Activated T-cell treated with anti-CD3 and anti-CD28 coated beads, Interleukin-2, amount 50 U/mL, for 72 hours (primary cell): Measurements from ENCODE around the gene RALGPS1. TPM values are rescaled to one million over a fixed set of nuclear protein-coding genes. Genes with fewer than 3 reads are reported as not detected.

Experiments
- ATAC-seq, 2 donors: fragments of 150-1000 bp; cut with Tn5 transposase; replicated peaks in 1 of 2; 2 replicates each; pipeline ENCODE4 v1.10.0; 2021; ENCODE audit warnings: moderate library complexity in 2 of 2, mild to moderate bottlenecking in 1 of 2
- DNase-seq, 2 donors: peaks; one replicate each; pipeline ENCODE4 v3.0.0; 2021 to 2022; ENCODE audit warnings: mixed read lengths in 1 of 2
- H3K27ac Mint-ChIP-seq: one replicate; pipeline ENCODE4 v1.8.0; 2022; ENCODE audit warnings: mild to moderate bottlenecking, moderate library complexity, mixed read lengths
- H3K27me3 Mint-ChIP-seq: one replicate; pipeline ENCODE4 v1.8.0; 2022; ENCODE audit warnings: low read depth, mixed read lengths
- H3K36me3 Mint-ChIP-seq, 2 donors: one replicate each; pipeline ENCODE4 v1.8.0; 2022; ENCODE audit warnings: mixed read lengths in 2 of 2, mild to moderate bottlenecking in 1 of 2; ENCODE audit not compliant: insufficient read depth in 2 of 2
- H3K4me1 Mint-ChIP-seq: one replicate; pipeline ENCODE4 v1.8.0; 2022; ENCODE audit warnings: low read depth, mixed read lengths
- H3K4me3 Mint-ChIP-seq, 2 donors: one replicate each; pipeline ENCODE4 v1.8.0; 2022; ENCODE audit warnings: mild to moderate bottlenecking in 2 of 2, mixed read lengths in 2 of 2, moderate library complexity in 2 of 2
- H3K9me3 Mint-ChIP-seq, 2 donors: one replicate each; pipeline ENCODE4 v1.8.0; 2022; ENCODE audit warnings: mixed read lengths in 2 of 2
- total RNA-seq, 2 donors: library from RNA; stranded (reverse); gene quantifications; one replicate each; pipeline ENCODE4 v1.2.3, GENCODE V29; 2022

The RALGPS1 gene
- total RNA-seq, 2 donors from 2014 or later, result 3.3 to 3.4 TPM

GRCh38 chr9:127132921-127133647 lies 218.5 kb downstream of the RALGPS1 start:
- Mint-ChIP-seq H3K9me3 (no peaks in the 10 kb centered on the region), H3K36me3 (no peaks in the 10 kb centered on the region), H3K27me3 (no peaks in the 10 kb centered on the region), H3K4me1 (no peaks in the 10 kb centered on the region), H3K4me3 (no peak overlapping the region), H3K27ac (no peak overlapping the region)
- no peak for DNase-seq
- no peak for ATAC-seq

DNA sequence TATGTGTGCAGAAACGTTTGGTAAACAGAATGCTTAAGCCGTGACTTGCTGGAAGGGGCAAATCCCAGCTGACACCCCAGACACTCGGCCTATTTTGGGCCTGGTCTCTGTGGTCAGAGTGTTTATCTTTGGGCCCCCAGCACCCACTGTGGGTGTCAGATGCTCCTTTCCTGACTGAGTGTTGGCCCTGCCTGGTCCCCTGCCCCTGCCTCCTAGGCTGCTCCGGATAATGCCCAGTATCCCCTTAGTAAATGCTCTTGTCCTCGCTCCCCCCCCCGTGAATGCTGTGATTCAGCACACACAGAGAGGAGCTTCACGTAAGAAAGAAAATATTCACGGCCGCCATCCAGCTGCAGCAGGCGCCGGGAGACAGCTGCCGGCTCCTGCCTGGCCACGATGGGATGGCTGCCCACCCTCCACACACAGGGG lies 219.2 kb downstream of the RALGPS1 start:
- Mint-ChIP-seq H3K9me3 (no peaks in the 10 kb centered on the region), H3K4me3 (no peak overlapping the region), H3K27me3 (no peaks in the 10 kb centered on the region), H3K4me1 (no peaks in the 10 kb centered on the region), H3K27ac (no peak overlapping the region), H3K36me3 (no peaks in the 10 kb centered on the region)
- DNase-seq (no peak), ATAC-seq (no peak)

DNA sequence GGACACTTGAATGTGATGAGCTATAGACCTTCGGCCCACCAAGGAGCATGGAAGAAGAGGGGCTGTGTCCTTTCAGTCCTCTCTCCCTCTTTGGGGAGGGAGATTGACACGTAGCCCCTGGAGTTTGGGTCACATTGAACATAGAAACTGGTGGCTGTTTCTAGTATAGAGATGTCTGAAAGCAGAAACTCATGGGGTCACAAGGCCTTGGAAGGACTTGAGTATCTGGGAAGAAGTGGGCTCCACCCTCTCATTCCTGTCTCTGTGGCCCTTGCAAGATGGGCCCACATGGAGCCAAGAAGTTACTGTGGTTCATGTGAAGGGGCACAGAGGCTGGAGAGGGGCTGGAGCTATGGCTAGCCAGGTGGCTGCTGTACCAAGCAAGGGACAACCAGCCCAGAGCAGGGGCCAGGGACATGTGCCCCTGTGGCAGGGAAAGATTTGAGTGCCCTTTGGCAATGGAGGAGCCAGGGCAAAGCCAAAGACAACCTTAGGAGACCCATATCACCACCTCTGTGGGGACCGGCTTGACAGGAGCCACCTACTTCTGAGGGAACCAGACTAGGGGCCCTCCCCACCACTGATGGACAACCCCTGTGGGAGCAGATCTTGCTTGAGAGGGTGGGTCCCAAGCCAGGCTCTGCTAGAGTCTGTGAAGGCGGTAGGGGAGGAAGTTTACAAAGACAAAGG lies 220.6 kb downstream of the RALGPS1 start:
- Mint-ChIP-seq H3K27ac (no peak overlapping the region), H3K27me3 (no peaks in the 10 kb centered on the region), H3K4me3 (no peak overlapping the region), H3K36me3 (no peaks in the 10 kb centered on the region), H3K4me1 (no peaks in the 10 kb centered on the region), H3K9me3 (no peaks in the 10 kb centered on the region)
- ATAC-seq, result no peak
- no peak for DNase-seq

GRCh38 chr9:127136081-127136879 lies 221.7 kb downstream of the RALGPS1 start:
- DNase-seq, result no peak
- Mint-ChIP-seq H3K4me1 (no peaks in the 10 kb centered on the region), H3K36me3 (no peaks in the 10 kb centered on the region)

DNA sequence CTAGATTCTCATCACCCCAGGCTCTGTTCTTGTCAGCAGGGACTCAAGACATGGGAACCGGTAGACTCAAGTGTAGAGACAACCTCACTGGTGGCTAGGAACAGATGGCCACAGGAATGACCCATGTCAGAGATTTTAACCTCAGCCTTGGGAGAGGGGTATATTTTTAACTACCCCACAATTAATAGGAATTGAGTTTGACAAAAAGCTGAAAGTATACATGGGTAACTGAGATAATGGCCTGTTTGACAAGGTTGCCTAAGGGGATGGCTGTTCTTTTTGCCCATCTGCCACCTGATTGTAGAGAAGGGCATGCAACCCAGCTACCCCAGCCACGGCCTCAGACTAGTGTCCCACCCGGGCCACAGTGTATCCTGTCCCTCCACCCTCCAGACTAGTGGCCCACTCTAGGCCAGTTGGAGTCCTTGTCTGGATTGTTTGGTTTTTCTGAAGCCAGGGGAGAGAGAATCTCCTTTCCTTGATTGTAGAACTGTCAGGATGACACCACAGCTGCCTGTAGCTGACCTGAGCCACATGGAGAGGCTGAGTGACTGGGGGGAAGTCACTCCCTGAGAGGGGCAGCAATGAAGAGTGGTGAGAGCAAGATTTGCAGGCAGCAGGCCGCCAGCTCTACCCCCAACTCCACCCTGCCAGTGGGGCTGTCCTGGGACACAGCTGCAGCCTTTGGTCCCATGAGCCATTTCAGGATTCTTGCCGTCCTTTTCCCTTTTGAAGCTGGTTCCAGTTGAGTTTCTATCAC lies 222.5 kb downstream of the RALGPS1 start:
- no peaks in the 10 kb centered on the region for H3K9me3 Mint-ChIP-seq
- H3K4me1 Mint-ChIP-seq, result no peaks in the 10 kb centered on the region
- H3K4me3 Mint-ChIP-seq, result no peak overlapping the region
- H3K36me3 Mint-ChIP-seq, result no peaks in the 10 kb centered on the region
- no peak overlapping the region for H3K27ac Mint-ChIP-seq
- ATAC-seq (no peak), DNase-seq (no peak)
- H3K27me3 Mint-ChIP-seq, result no peaks in the 10 kb centered on the region

More at GRCh38 chr9:127136081-127136879, 221.7 kb downstream of the RALGPS1 start:
- Mint-ChIP-seq H3K9me3 (no peaks in the 10 kb centered on the region), H3K27me3 (no peaks in the 10 kb centered on the region), H3K4me3 (no peak overlapping the region), H3K27ac (no peak overlapping the region)
- no peak for ATAC-seq

DNA sequence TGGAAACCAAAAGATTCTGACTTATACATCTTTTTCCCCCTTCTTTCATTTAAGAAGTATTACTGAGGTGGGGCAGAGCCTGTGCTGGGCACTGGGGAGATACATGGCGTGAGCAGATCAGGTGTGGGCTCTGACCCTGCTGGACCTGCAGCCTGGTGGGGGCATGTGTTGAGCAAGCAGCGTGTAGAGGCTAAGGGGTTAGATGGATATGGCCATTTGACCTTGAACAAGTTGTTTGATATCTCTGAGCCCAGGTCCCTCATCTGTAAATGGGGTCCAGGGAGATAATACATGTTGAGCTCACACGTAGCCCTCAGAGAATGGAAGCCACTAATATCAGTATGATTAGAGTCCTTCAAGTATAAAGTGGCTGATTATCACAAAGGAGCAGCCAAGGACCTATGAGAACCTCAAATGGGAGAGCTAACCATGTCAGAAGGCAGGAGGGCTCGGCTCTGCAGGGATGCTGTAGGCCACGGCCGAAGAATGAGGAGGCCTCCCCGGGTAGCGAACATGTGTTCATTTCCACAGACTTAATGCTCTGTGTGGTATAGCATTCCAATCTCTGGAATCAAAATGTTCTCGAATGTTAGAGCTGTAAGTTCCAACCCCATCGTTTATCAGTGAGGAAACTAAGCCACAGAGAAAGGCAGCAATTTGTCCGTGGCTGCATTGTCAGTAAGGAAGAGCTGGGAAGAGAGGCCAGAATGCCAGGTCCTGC lies 223.2 kb downstream of the RALGPS1 start:
- Mint-ChIP-seq H3K36me3 (no peaks in the 10 kb centered on the region), H3K9me3 (no peaks in the 10 kb centered on the region), H3K27me3 (no peaks in the 10 kb centered on the region), H3K27ac (no peak overlapping the region), H3K4me1 (no peaks in the 10 kb centered on the region), H3K4me3 (no peak overlapping the region)
- DNase-seq (no peak), ATAC-seq (no peak)

DNA sequence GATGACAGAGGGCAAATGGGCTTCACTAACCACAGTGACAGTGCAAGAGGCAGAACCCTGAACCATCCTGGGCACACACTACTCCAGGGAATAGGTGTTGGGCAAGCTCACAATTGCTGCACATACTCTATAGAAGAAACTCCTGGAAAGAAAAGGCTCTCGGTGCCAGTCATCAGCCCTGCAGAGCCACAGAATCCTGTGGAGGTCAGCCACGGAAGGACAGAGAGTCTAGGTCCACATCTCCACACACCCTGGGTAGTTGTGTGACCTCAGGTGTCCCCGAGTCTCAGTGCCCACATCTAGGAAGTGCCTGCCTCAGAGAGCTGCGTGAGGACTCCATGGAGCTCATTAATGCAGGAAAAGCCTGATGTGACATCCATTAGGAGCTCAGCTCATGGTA lies 223.9 kb downstream of the RALGPS1 start:
- Mint-ChIP-seq H3K4me1 (no peaks in the 10 kb centered on the region), H3K27ac (no peak overlapping the region), H3K4me3 (no peak overlapping the region), H3K27me3 (no peaks in the 10 kb centered on the region), H3K36me3 (no peaks in the 10 kb centered on the region), H3K9me3 (no peaks in the 10 kb centered on the region)
- ATAC-seq (no peak), DNase-seq (no peak)

DNA sequence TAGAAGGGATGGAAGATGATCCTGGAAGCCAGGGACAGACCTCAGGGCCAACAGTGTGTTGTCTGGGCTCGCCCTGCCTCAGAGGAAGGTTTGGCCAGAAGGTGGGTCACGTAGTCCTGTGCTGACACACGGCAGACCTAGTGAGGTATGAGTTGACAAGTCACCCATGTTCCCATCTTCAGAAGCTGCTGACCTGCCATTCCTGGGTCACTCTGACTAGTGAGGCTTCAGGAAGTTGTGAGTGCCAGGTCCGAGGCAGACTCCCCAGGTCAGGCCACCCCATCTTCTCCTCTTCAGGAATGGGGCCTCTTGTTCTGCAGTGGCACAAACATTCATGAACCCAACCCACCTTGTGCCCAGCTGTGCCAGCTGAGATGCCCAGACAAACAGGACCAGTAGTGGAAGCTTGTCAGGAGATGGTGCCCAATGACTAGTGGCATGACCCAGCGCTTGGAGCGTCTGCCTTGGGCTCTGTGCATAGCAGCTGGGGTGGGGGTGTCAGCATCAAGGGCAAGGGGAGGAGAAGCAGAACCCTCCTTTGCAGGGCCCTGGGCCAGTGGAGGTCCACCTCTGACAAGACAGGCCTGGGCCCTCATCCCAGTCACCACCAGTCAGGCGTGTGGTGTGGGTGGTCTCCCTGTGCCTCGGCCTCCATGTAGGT lies 224.6 kb downstream of the RALGPS1 start:
- ATAC-seq (no peak), DNase-seq (no peak)
- Mint-ChIP-seq H3K27ac (no peak overlapping the region), H3K9me3 (no peaks in the 10 kb centered on the region), H3K4me3 (no peak overlapping the region), H3K4me1 (no peaks in the 10 kb centered on the region), H3K36me3 (no peaks in the 10 kb centered on the region), H3K27me3 (no peaks in the 10 kb centered on the region)

DNA sequence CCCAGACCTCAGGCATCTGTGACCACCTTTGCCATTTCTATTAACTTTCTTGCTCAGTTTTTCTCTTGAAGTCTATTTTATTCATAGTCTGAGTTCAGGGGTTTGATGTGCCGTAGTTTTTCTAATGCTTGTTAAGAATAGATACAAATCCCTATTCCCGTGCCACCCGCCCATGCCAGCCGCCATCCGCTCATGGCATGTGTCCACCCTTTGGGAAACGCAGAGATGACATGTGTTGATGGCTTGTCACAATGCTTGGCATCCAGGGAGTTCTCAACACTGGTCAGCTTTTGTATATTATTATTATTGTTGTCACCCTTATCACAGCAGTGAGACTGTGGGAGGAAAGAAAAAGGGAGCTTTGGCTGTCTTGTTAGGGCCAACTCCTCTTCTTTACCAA lies 225.2 kb downstream of the RALGPS1 start:
- H3K4me1 Mint-ChIP-seq, result no peaks in the 10 kb centered on the region
- no peaks in the 10 kb centered on the region for H3K9me3 Mint-ChIP-seq
- DNase-seq (no peak), ATAC-seq (no peak)
- H3K4me3 Mint-ChIP-seq, result no peak overlapping the region
- no peaks in the 10 kb centered on the region for H3K36me3 Mint-ChIP-seq
- no peaks in the 10 kb centered on the region for H3K27me3 Mint-ChIP-seq
- H3K27ac Mint-ChIP-seq, result no peak overlapping the region

GRCh38 chr9:127140181-127140580 lies 225.6 kb downstream of the RALGPS1 start:
- H3K27ac Mint-ChIP-seq, result no peak overlapping the region
- H3K36me3 Mint-ChIP-seq, result no peaks in the 10 kb centered on the region
- H3K4me1 Mint-ChIP-seq, result no peaks in the 10 kb centered on the region
- no peak for DNase-seq
- no peak for ATAC-seq
- no peaks in the 10 kb centered on the region for H3K9me3 Mint-ChIP-seq
- no peaks in the 10 kb centered on the region for H3K27me3 Mint-ChIP-seq
- no peak overlapping the region for H3K4me3 Mint-ChIP-seq

GRCh38 chr9:127140842-127141675 lies 226.5 kb downstream of the RALGPS1 start:
- no peaks in the 10 kb centered on the region for H3K27me3 Mint-ChIP-seq
- H3K9me3 Mint-ChIP-seq, result no peaks in the 10 kb centered on the region
- no peak overlapping the region for H3K4me3 Mint-ChIP-seq
- ATAC-seq (no peak), DNase-seq (no peak)
- no peaks in the 10 kb centered on the region for H3K4me1 Mint-ChIP-seq
- H3K36me3 Mint-ChIP-seq, result no peaks in the 10 kb centered on the region
- H3K27ac Mint-ChIP-seq, result no peak overlapping the region
